ENCODE measurements around the gene ZMYND8. TPM values are rescaled to one million over a fixed set of nuclear protein-coding genes. Genes with fewer than 3 reads are reported as not detected.
"Not testable (repeated sequence)": the region's sequence is repeated elsewhere in the genome, so short reads cannot be mapped to it uniquely, and the experiment has no call there.

ZMYND8 gene
- total RNA-seq, 6 experiments from 2014 or later: 27.8 to 38.3 (median 34.8) TPM

DNA sequence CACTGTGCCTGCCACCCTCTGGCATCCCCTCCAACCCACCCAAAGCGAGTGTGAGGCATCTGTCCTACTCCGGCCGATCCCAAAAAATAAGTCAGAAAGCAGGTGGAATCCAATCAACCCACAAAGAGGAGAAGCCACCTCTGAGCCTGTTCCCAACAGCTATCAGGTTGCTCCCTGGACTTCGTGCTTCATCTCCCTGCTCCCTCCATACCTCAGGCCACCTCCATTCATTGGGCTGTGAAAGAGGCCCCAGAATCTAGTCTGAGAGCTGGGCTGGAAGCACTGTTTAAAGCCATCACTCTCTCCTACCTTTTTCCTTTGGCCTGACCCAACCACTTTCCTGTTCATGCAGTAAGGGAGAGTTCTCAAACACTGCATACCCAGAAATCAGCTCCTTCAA lies 106.1 kb downstream of the ZMYND8 start:
- H3K9me3 Mint-ChIP-seq: no peaks in the 10 kb centered on the region
- H3K36me3 Mint-ChIP-seq (ENCODE audit: low read depth): peaks cover 35% of the 10 kb centered on the region
- H3K27me3 Mint-ChIP-seq (ENCODE audit: insufficient read depth): peaks cover 4% of the 10 kb centered on the region; the same call in 1 of the 2 replicates
- no peaks in the 10 kb centered on the region for H3K4me1 Mint-ChIP-seq (ENCODE audit: low read depth)
- TF ChIP-seq, protein P1, sequence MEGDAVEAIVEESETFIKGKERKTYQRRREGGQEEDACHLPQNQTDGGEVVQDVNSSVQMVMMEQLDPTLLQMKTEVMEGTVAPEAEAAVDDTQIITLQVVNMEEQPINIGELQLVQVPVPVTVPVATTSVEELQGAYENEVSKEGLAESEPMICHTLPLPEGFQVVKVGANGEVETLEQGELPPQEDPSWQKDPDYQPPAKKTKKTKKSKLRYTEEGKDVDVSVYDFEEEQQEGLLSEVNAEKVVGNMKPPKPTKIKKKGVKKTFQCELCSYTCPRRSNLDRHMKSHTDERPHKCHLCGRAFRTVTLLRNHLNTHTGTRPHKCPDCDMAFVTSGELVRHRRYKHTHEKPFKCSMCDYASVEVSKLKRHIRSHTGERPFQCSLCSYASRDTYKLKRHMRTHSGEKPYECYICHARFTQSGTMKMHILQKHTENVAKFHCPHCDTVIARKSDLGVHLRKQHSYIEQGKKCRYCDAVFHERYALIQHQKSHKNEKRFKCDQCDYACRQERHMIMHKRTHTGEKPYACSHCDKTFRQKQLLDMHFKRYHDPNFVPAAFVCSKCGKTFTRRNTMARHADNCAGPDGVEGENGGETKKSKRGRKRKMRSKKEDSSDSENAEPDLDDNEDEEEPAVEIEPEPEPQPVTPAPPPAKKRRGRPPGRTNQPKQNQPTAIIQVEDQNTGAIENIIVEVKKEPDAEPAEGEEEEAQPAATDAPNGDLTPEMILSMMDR (IDR thresholded peaks at IDR 0.05): no peak
- DNase-seq: no peak
- no peak overlapping the region for H3K4me3 Mint-ChIP-seq
- H3K27ac Mint-ChIP-seq: no peak overlapping the region

DNA sequence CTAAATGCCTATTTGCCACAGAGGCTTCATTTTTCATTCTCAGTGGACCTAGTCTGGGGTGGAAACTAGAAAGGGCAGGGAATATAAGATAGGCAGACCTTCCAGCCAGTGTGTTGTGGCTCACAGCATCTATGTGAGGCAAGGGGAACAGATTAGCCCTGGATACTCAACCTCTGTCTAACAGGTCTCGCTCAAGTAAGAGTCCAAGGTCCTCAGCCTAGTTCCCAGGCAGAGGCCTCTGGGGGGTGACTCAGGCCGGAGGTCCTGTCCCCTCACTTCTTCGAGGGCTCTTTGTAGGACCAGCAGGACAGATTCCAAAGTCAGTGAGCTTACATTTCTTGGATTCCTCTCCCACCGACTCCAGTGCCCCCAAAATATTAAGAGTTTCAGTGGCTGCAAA lies 106.6 kb downstream of the ZMYND8 start:
- Mint-ChIP-seq H3K27ac (no peak overlapping the region), H3K9me3 (no peaks in the 10 kb centered on the region), H3K4me3 (no peak overlapping the region), H3K4me1 (ENCODE audit: low read depth) (no peaks in the 10 kb centered on the region), H3K27me3 (ENCODE audit: insufficient read depth) (peaks cover 4% of the 10 kb centered on the region; the same call in 1 of the 2 replicates), H3K36me3 (ENCODE audit: low read depth) (peaks cover 35% of the 10 kb centered on the region)
- DNase-seq: no peak
- TF ChIP-seq, protein P1 (IDR thresholded peaks at IDR 0.05): no peak

GRCh38 chr20:47248448-47248966 lies 108.0 kb downstream of the ZMYND8 start:
- Mint-ChIP-seq H3K36me3 (ENCODE audit: low read depth) (peaks cover 36% of the 10 kb centered on the region), H3K27ac (no peak overlapping the region), H3K9me3 (no peaks in the 10 kb centered on the region), H3K4me3 (no peak overlapping the region), H3K27me3 (ENCODE audit: insufficient read depth) (peaks cover 4% of the 10 kb centered on the region; the same call in 1 of the 2 replicates), H3K4me1 (ENCODE audit: low read depth) (no peaks in the 10 kb centered on the region)
- TF ChIP-seq, protein P1 (IDR thresholded peaks at IDR 0.05): no peak
- DNase-seq: no peak

GRCh38 chr20:47247972-47248371 lies 108.5 kb downstream of the ZMYND8 start:
- Mint-ChIP-seq H3K36me3 (ENCODE audit: low read depth) (peaks cover 36% of the 10 kb centered on the region), H3K4me1 (ENCODE audit: low read depth) (no peaks in the 10 kb centered on the region), H3K27me3 (ENCODE audit: insufficient read depth) (peaks cover 4% of the 10 kb centered on the region; the same call in 1 of the 2 replicates), H3K27ac (no peak overlapping the region), H3K4me3 (no peak overlapping the region), H3K9me3 (no peaks in the 10 kb centered on the region)
- no peak for DNase-seq
- TF ChIP-seq, protein P1 (IDR thresholded peaks at IDR 0.05): no peak

- no peak for DNase-seq
- no peaks in the 10 kb centered on the region for H3K9me3 Mint-ChIP-seq
- H3K27ac Mint-ChIP-seq: no peak overlapping the region
- peaks cover 4% of the 10 kb centered on the region; the same call in 1 of the 2 replicates for H3K27me3 Mint-ChIP-seq (ENCODE audit: insufficient read depth)
- H3K36me3 Mint-ChIP-seq (ENCODE audit: low read depth): peaks cover 40% of the 10 kb centered on the region
- TF ChIP-seq, protein P1 (IDR thresholded peaks at IDR 0.05): no peak
- H3K4me3 Mint-ChIP-seq: no peak overlapping the region
- H3K4me1 Mint-ChIP-seq (ENCODE audit: low read depth): peaks cover 4% of the 10 kb centered on the region; the same call in 1 of the 2 replicates
These were observed 110.3 kb downstream of the ZMYND8 start for GRCh38 chr20:47246061-47246777.

DNA sequence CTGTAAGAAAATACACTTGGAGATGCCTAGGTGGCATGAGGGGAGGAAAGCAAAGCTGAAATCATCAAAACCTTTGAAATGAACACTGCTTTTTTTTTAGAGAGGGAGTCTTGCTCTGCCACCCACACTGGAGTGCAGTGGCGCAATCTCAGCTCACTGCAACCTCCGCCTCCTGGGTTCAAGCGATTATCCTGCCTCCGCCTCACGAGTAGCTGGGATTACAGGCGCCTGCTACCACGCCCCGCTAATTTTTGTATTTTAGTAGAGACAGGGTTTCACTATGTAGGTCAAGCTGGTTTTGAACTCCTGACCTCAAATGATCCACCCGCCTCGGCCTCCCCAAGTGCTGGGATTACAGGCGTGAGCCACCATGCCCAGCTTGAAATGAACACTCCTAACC lies 111.3 kb downstream of the ZMYND8 start:
- not testable (repeated sequence) for H3K4me1 Mint-ChIP-seq (ENCODE audit: low read depth); H3K27ac Mint-ChIP-seq; H3K9me3 Mint-ChIP-seq; DNase-seq; H3K4me3 Mint-ChIP-seq; H3K27me3 Mint-ChIP-seq (ENCODE audit: insufficient read depth)
- peaks cover 40% of the 10 kb centered on the region for H3K36me3 Mint-ChIP-seq (ENCODE audit: low read depth)
